Endothelial cell of umbilical vein (primary cell): ENCODE measurements around the gene ALK. TPM values are rescaled to one million over a fixed set of nuclear protein-coding genes. Genes with fewer than 3 reads are reported as not detected.
A peak's percentile ranks its signal among the peaks of the same experiment; 100 is the strongest.

Source experiments
- BruUV-seq: library from RNA; stranded (reverse); fragments of 400-500 nt; replicated peaks from 2 replicates; lab custom pipeline; 2021; lab: Mats Ljungman, UMichigan
- CTCF ChIA-PET: fragments of 300-600, 350-600 bp; sonication (Branson Sonifier 250); formaldehyde crosslinking; loops from one replicate; lab custom pipeline; 2021; ENCODE audit warnings: antibody characterized with exemption, inconsistent platforms; lab: Charles Lee
- POLR2A ChIA-PET: fragments of 300-600, 350-600 bp; sonication (Branson Sonifier 250); formaldehyde crosslinking; loops from one replicate; lab custom pipeline; 2021; ENCODE audit warnings: antibody characterized with exemption, inconsistent platforms; lab: Charles Lee
- DNase-seq: peaks from one replicate; pipeline ENCODE4 v3.0.0-alpha.2; 2011; ENCODE audit warnings: low read depth, low spot score
- FAIRE-seq: peaks from 2 replicates; lab custom pipeline; 2011; peaks lifted over from hg19 to GRCh38; lab: Jason Lieb, UNC
- H2AFZ ChIP-seq: 2 replicates; pipeline ENCODE4 v1.6.0; 2012; ENCODE audit warnings: low read depth, low read length, control low read depth, inconsistent platforms
- H3K27ac ChIP-seq: 2 replicates; pipeline ENCODE4 v1.5.1; 2011; ENCODE audit warnings: low read depth, mild to moderate bottlenecking, control low read depth, low read length, moderate library complexity; ENCODE audit not compliant: insufficient read depth
- H3K27me3 ChIP-seq, 2 experiments: 2 replicates each; pipeline versions ENCODE4 v1.6.0 to v1.6.1; 2011; ENCODE audit warnings: low read length in 2 of 2, mixed read lengths in 1 of 2; ENCODE audit not compliant: control insufficient read depth in 2 of 2, insufficient read depth in 2 of 2
- H3K36me3 ChIP-seq, 2 experiments: 2 replicates in 1 of 2; 3 replicates in 1 of 2; pipeline ENCODE4 v1.5.1; 2011; ENCODE audit warnings: low read length in 2 of 2, mild to moderate bottlenecking in 1 of 2, moderate library complexity in 1 of 2; ENCODE audit not compliant: control insufficient read depth in 2 of 2, insufficient read depth in 2 of 2; ENCODE audit errors: extremely low read depth in 1 of 2
- H3K4me1 ChIP-seq: 3 replicates; pipeline ENCODE4 v1.5.1; 2011; ENCODE audit warnings: mild to moderate bottlenecking, low read length; ENCODE audit not compliant: control insufficient read depth, insufficient read depth; ENCODE audit errors: extremely low read depth
- H3K4me2 ChIP-seq: 2 replicates; pipeline ENCODE4 v1.6.1; 2011; ENCODE audit warnings: low read length, control low read depth, mixed read lengths; ENCODE audit not compliant: insufficient read depth
- H3K4me3 ChIP-seq, 3 experiments: fragments of 200-600 bp in 1 of 3; sonication (generic), shearing (Covaris generic) in 1 of 3; replicated peaks in 1 of 3; 2 replicates each; pipeline ENCODE4 v1.5.1; 2011 to 2016; ENCODE audit warnings: control low read depth in 3 of 3, low read length in 3 of 3, mild to moderate bottlenecking in 2 of 3, inconsistent platforms in 1 of 3, low read depth in 1 of 3, moderate library complexity in 1 of 3; ENCODE audit not compliant: insufficient read depth in 1 of 3
- H3K79me2 ChIP-seq: 2 replicates; pipeline ENCODE4 v1.6.0; 2012; ENCODE audit warnings: low read length, inconsistent platforms; ENCODE audit not compliant: control insufficient read depth, insufficient read depth
- H3K9ac ChIP-seq: replicated peaks from 2 replicates; pipeline ENCODE3; 2011; ENCODE audit warnings: low read length, control low read depth; ENCODE audit not compliant: insufficient read depth; ENCODE audit errors: extremely low read depth
- H3K9me1 ChIP-seq: replicated peaks from 3 replicates; pipeline ENCODE4 v1.6.0; 2011; ENCODE audit warnings: mild to moderate bottlenecking, low read length; ENCODE audit not compliant: control insufficient read depth, insufficient read depth; ENCODE audit errors: extremely low read depth
- H3K9me3 ChIP-seq: replicated peaks from 2 replicates; pipeline ENCODE4 v1.5.1; 2012; ENCODE audit warnings: low read length, inconsistent platforms; ENCODE audit not compliant: control insufficient read depth, insufficient read depth
- H4K20me1 ChIP-seq: replicated peaks from 2 replicates; pipeline ENCODE3; 2011; ENCODE audit warnings: mild to moderate bottlenecking, low read length; ENCODE audit not compliant: control insufficient read depth, insufficient read depth; ENCODE audit errors: extremely low read depth
- CTCF ChIP-seq, 2 donors: IDR thresholded peaks; 1 replicate in 1 of 2; 2 replicates in 1 of 2; pipeline ENCODE4 v1.5.1; 2011; ENCODE audit warnings: low read length in 2 of 2, mild to moderate bottlenecking in 2 of 2, moderate library complexity in 2 of 2, control low read depth in 1 of 2, inconsistent platforms in 1 of 2, low read depth in 1 of 2; ENCODE audit not compliant: insufficient read depth in 1 of 2; ENCODE audit errors: extremely low read depth in 1 of 2
- EZH2 ChIP-seq: IDR thresholded peaks from 2 replicates; pipeline ENCODE4 v1.6.1; 2012; ENCODE audit warnings: borderline replicate concordance, low read depth, mild to moderate bottlenecking, moderate library complexity, low read length, inconsistent platforms; ENCODE audit not compliant: severe bottlenecking
- FOS ChIP-seq: IDR thresholded peaks from 2 replicates; pipeline ENCODE4 v1.6.1; 2011; ENCODE audit warnings: mild to moderate bottlenecking, low read length, moderate library complexity, borderline replicate concordance; ENCODE audit not compliant: insufficient read depth
- GATA2 ChIP-seq: IDR thresholded peaks from 2 replicates; pipeline ENCODE4 v1.7.0; 2011; ENCODE audit warnings: low read depth, mild to moderate bottlenecking, moderate library complexity, mixed read lengths, low read length; ENCODE audit not compliant: insufficient read length, insufficient read depth
- JUN ChIP-seq: IDR thresholded peaks from 2 replicates; pipeline ENCODE4 v1.6.1; 2011; ENCODE audit warnings: borderline replicate concordance, low read depth; ENCODE audit not compliant: insufficient read length, insufficient read depth
- MAX ChIP-seq: IDR thresholded peaks from 2 replicates; pipeline ENCODE4 v1.6.1; 2011; ENCODE audit not compliant: insufficient read depth, insufficient read length
- MYC ChIP-seq: IDR thresholded peaks from one replicate; pipeline ENCODE4 v1.6.1; 2011; ENCODE audit warnings: mild to moderate bottlenecking, low read depth, low read length
- POLR2A ChIP-seq: IDR thresholded peaks from 2 replicates; pipeline ENCODE4 v1.6.1; 2012; ENCODE audit warnings: low read depth, mild to moderate bottlenecking, control low read depth, low read length
- POLR2AphosphoS5 ChIP-seq: IDR thresholded peaks from 2 replicates; pipeline ENCODE4 v1.6.1; 2012; ENCODE audit warnings: low read depth, mild to moderate bottlenecking, control low read depth, low read length, moderate library complexity; ENCODE audit not compliant: insufficient read depth
- dilution Hi-C: fragments of 300-500 bp; cut with MboI; formaldehyde crosslinking; loops from one replicate; pipeline ENCODE4 v1.15.0; 2019; ENCODE audit warnings: low sequenced_read_pairs; ENCODE audit not compliant: extremely low pct_ligation_motif_present
- intact Hi-C: fragments of 100-400 bp; cut with micrococcal nuclease; formaldehyde crosslinking; loops from one replicate; pipeline ENCODE4 v1.10.0; 2022
- polyA plus RNA-seq, 4 experiments: library from polyadenylated mRNA; depleted of rRNA in 3 of 4; stranded (reverse) in 3 of 4; unstranded in 1 of 4; fragments of >200 nt; gene quantifications; 2 replicates each; pipeline versions ENCODE4 v1.2.1 to v1.2.3, GENCODE V29; 2011 to 2012; ENCODE audit warnings: missing spikeins in 1 of 4
- total RNA-seq: library from RNA; stranded (reverse); gene quantifications from 2 replicates; pipeline ENCODE4 v1.2.3, GENCODE V29; 2021

Gene ALK
- total and polyA plus RNA-seq, 2 donors (not counting 3 experiments of a cell fraction or from before 2014, with no cell fraction given) = not detected

- Histone ChIP-seq H3K36me3 (no peaks in the 10 kb centered on the region), H3K9ac (no peak overlapping the region), H3K27me3 (no peaks in the 10 kb centered on the region), H4K20me1 (no peaks in the 10 kb centered on the region), H3K4me2 (no peak overlapping the region), H2AFZ (no peak overlapping the region), H3K9me1 (no peaks in the 10 kb centered on the region), H3K27ac (no peak overlapping the region), H3K4me1 (no peaks in the 10 kb centered on the region), H3K9me3 (no peaks in the 10 kb centered on the region), H3K79me2 (no peaks in the 10 kb centered on the region), H3K4me3 (no peak overlapping the region)
- CTCF ChIA-PET = interaction anchor here (0.7 kb wide), 2 partner anchors 602 to 1986 kb away, joined by 4 to 5 read pairs; no protein-coding TSS in a partner anchor
- TF ChIP-seq CTCF (IDR thresholded peaks at IDR 0.05; ENCODE audit: extremely low read depth in 1 of 2, insufficient read depth in 1 of 2, low read depth in 1 of 2, low read length in 2 of 2) (peak; percentile 57 to 60), MYC (no peak)
- FAIRE-seq (no peak), DNase-seq (peak; percentile 18)
- BruUV-seq = no TSS peak
- intact Hi-C loops = loop anchor here (1.0 kb wide), 1 partner anchor 603 kb away; no protein-coding TSS in a partner anchor
- POLR2A ChIA-PET = no interaction called here
- dilution Hi-C loops = no loop called here
Measured at GRCh38 chr2:29841386-29842004, 79.9 kb downstream of the ALK start.

GRCh38 chr2:29839306-29839705, 82.1 kb downstream of the ALK start:
- FAIRE-seq (no peak), DNase-seq (no peak)
- Histone ChIP-seq H3K4me2 (no peak overlapping the region), H3K27me3 (no peaks in the 10 kb centered on the region), H3K9ac (no peak overlapping the region), H3K9me3 (no peaks in the 10 kb centered on the region), H2AFZ (no peak overlapping the region), H3K9me1 (no peaks in the 10 kb centered on the region), H4K20me1 (no peaks in the 10 kb centered on the region), H3K4me1 (no peaks in the 10 kb centered on the region), H3K4me3 (no peak overlapping the region), H3K27ac (no peak overlapping the region), H3K79me2 (no peaks in the 10 kb centered on the region), H3K36me3 (no peaks in the 10 kb centered on the region)
- ChIA-PET POLR2A (no interaction called here), CTCF (interaction anchor here (1.2 kb wide), 1 partner anchor 880 kb away, joined by 4 read pairs; no protein-coding TSS in a partner anchor)
- intact Hi-C loops (no loop called here), dilution Hi-C loops (no loop called here)
- no TSS peak for BruUV-seq
- TF ChIP-seq CTCF (IDR thresholded peaks at IDR 0.05; ENCODE audit: extremely low read depth in 1 of 2, insufficient read depth in 1 of 2, low read depth in 1 of 2, low read length in 2 of 2) (no peak), MAX (no peak), MYC (no peak), POLR2A (no peak), FOS (no peak), GATA2 (no peak), POLR2AphosphoS5 (no peak), EZH2 (no peak), JUN (no peak)
